Measurements from ENCODE around the gene TBRG1.

The TBRG1 gene

GRCh38 chr11:124612567-124613246, 10.0 kb upstream of the TBRG1 start:
- DNase-seq, result no peak

GRCh38 chr11:124618863-124619262, 3.8 kb upstream of the TBRG1 start:
- no peak for DNase-seq

DNA sequence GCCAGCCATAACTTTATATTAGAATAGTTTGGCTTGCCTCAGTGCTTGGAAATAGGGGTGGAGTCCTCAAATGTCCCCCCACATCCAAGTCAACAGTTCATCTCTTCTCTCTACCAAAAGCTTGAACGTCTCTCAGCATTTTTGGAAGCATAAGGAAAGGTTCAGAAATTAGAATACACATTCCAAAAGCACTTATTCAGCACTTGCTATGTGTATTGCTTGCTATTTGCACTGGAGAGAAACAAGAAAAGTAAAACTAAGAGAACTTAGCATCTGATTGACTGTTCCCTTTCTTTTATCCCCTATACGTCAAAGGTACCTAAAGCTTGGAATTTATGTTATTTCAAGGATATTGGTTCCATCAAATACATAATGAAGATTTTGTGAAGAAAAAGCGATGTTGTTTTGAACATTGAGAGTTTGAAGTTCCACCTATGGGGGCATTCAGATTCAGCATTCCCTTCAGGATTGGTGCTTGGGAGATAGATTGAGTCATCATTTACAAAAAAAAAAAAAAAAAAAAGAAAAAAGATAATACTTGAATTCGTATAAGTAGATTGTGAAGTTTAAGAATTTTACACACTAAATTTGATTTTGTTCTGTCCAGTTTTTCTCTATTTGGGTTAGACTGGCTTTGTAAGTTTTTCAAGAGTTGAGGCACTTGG, 1.3 kb downstream of the TBRG1 start:
- DNase-seq, result no peak

DNA sequence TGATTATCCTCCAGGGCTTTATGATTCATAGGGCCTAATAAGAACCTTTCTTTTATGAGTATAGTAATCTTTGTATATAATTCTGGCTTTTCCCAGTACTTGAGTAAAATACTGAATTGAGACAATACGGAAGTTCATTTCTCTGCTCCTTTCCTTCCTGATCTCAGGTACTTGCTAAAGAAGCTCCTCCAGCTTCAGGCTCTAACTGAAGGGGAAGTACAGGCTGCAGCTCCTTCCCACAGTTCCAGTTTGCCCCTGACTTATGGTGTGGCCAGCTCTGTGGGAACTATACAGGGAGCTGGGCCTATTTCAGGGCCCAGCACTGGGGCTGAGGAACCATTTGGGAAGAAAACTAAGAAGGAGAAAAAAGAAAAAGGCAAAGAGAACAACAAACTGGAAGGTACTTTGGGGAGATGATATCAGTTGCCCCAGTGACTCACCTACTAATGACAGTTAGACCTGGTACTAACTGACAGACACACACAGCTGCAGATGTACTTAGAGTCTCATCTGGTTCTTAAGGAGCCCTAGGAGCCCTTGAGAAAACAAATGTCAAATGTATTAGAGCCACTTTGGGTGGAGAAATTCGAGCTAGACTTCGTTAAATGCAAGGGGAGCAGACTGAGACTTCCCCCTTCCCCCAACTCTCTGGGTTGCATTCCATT, 3.0 kb downstream of the TBRG1 start:
- no peak for DNase-seq

- DNase-seq, result no peak
Observed at GRCh38 chr11:124627546-124627945, 4.9 kb downstream of the TBRG1 start.

GRCh38 chr11:124629961-124630360, 7.3 kb downstream of the TBRG1 start:
- no peak for DNase-seq

DNA sequence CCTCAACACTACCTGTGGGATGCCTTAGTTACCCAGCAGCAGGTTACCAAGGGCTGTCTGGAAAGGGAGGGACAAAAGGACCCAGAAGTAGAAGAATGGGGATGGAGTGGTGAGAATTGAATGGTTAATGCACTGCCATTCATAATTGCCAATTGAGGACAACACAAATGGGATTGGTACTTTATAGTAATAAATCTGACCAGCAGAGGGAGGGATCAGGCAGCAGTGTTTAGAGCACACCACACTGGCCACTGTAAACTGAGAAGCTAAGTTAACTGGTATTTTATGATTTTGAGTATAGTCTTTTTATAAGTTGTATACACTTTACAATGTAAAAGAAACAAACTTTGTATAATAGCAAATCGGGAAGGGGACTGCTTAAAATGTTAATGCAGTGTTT, 10.7 kb downstream of the TBRG1 start:
- DNase-seq, result no peak

DNA sequence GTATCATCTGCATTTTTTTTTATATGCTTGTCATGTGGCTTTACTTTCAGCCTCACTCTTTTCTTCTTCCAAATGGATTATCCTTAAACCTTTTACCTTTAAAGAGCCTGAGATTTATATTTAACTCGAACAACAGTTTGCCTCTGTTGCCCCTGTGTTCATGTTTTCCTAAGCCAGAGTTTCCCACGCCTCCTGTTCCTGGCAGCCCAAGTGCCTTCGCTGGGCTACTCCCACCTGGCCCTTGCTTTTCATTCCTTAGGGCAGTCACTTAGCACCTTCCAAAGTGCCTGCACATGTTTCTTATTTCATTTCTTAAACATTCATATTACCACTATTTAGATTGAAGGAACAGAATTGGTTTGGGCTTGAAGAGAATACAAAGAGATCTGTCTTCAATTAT, 13.3 kb downstream of the TBRG1 start:
- peak in 1 of 58 donors; percentile 3 for DNase-seq

- no peak for DNase-seq
Observed at GRCh38 chr11:124638500-124638899, 15.8 kb downstream of the TBRG1 start.

DNA sequence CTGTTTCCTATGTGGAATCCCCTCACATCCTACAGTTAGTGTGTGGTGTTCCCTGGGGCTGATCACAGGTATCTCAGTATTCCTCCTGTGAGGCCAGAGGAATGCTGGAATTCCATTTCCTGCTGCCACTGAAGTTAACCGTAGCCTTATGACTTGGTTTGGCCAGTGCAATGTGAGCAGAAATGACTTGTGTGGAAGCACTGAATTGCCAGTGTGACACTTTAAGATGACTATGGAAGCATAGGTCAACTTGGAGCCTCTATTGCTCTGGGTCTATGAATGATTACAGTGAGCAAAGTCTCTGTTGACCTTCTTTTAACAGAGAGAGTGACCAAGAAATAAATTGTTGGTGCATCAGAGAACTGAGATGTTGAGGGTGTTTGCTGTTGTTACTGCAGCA, 16.5 kb downstream of the TBRG1 start:
- no peak for DNase-seq

GRCh38 chr11:124640666-124641065, 18.0 kb downstream of the TBRG1 start:
- no peak for DNase-seq

DNA sequence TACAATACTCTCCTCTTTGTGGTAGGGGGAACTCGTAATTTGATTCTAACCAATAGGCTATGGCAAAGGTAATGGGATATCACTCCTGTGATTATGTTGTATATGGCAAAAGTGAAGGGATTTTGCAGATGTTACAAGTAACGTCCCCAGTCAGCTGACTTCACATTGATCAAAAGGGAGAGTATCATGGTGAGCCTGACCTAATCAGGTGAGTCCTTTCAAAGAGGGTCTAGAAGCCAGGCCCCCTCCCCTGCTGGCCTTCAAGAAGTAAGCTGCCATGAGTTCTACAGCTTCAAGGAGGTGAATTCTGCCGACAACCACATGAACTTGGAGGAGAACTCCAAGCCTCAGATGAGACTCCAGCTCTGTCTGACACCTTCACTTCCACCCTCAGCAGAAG, 20.0 kb downstream of the TBRG1 start:
- DNase-seq, result no peak

DNA sequence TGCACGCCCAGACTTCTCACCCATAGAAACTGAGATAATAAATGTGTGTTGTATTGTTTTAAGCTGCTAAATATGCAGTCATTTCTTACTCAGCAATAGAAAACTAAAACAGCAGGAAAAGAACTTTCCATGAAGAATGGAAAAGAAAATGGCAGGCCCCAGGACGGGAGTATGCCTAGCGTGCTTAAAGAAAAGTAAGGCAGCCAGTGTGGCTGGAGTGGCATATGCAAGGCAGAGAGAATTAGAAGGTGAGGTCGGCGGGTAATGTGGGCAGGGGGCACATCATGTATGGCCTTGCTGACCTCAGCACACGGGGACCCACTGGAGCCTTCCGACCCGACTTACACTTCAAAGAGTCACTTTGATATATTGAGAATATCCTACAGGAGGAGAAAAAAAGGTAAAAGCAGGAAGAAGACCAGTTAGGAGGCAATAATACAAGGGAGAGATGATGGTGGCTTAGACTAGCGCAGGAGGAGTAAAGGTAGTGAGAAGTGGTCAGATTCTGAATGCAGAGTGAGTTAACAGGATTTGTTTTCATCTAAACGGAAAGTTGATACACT, 20.5 kb downstream of the TBRG1 start:
- no peak for DNase-seq

- no peak for DNase-seq
Observed at GRCh38 chr11:124643605-124644425, 21.2 kb downstream of the TBRG1 start.

DNA sequence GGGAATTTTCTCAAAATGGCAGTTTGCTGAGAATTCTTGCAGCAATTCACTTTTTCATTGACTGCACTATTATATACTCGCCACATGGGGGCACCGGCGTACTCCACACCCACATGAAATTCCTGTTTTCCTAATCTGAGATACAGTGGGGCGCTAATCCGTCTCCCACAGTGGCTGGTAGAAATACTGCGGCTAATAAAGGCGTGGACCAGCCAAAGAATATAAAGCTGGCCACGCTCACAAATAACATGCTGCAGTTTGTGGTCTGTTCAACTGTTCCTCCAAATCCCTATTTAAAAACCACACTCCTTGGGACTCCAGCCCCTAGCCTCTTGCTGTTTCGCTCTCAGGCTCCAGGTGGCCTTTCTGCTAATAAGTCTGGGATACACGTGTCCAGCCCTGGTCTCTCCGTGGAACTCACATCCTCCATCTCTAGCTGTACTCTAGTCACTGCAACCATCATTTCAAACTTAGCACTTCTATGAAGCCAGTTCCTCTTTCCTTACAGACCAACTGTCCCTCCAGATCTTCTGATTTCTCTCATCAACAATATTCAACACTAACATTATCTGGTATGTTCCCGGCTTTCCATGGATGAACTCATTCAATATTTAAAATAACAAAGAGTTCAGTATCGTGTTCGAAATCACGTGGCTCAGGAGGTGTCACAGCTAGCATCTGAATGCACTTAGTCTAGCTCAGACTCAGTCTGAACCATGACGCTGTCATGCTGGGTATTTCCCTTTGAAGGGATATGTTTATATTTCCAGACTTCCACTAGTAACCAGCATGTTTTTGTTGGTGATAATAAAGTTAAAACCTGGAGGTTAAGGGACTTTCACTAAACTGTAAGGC, 22.0 kb downstream of the TBRG1 start:
- peak in 44 of 58 donors; percentile 5 to 66 (median 32) for DNase-seq

DNA sequence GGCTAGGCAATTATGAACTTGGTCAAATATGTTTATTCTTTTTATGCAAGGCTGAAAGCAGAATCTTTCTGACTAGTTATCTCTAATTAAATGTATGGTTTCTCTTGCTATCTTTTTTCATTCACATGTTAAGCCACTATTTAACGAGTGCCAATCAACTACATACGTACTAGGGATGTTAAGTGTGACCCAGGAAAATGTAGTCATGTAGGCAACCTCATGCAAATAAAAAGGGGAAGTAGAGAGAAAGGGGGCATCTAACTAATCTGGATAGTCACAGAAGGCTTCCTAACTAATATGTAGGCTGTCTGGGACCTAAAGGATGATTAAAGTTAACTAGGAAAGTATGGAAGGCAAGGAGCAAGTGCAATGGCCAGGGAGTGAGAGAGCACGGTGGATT, 23.5 kb downstream of the TBRG1 start:
- DNase-seq, result no peak

GRCh38 chr11:124648610-124649009, 25.9 kb downstream of the TBRG1 start:
- no peak for DNase-seq

GRCh38 chr11:124656774-124657630, 34.3 kb downstream of the TBRG1 start:
- DNase-seq, result peak in 28 of 58 donors; percentile 5 to 78 (median 44)

- no peak for DNase-seq
Observed at GRCh38 chr11:124657904-124658303, 35.2 kb downstream of the TBRG1 start.

Data from anterior cingulate cortex (tissue), 58 donors.